Tongue (tissue), 1 donor: ENCODE data around the gene PCDHGA9. TPM values are rescaled to one million over a fixed set of nuclear protein-coding genes. Genes with fewer than 3 reads are reported as not detected.

Experiments
- total RNA-seq: library from RNA; depleted of rRNA; stranded (reverse); fragments of >200 nt; gene quantifications from one replicate; pipeline ENCODE4 v1.2.3, GENCODE V29; 2014

PCDHGA9 gene
- total RNA-seq, 1 donor from 2014 or later = 12.2 TPM

Other genes starting within 250 kb of the PCDHGA9 start
- 3.3 TPM for gene PCDHB7, start 230.1 kb upstream of the PCDHGA9 start, total RNA-seq
- 2.3 TPM for gene PCDHB8, start 225.0 kb upstream of the PCDHGA9 start, total RNA-seq
- gene PCDHB16, start 220.4 kb upstream of the PCDHGA9 start, total RNA-seq = 4.1 TPM
- 1.7 TPM for gene PCDHB9, start 215.6 kb upstream of the PCDHGA9 start, total RNA-seq
- gene PCDHB10, start 210.4 kb upstream of the PCDHGA9 start, total RNA-seq = 6.1 TPM
- 5.9 TPM for gene PCDHB11, start 203.2 kb upstream of the PCDHGA9 start, total RNA-seq
- gene PCDHB12, start 194.1 kb upstream of the PCDHGA9 start, total RNA-seq = 4.8 TPM
- gene PCDHB13, start 188.9 kb upstream of the PCDHGA9 start, total RNA-seq = 4.4 TPM
- 7.8 TPM for gene PCDHB14, start 179.4 kb upstream of the PCDHGA9 start, total RNA-seq
- gene PCDHB15, start 157.4 kb upstream of the PCDHGA9 start, total RNA-seq = 9.9 TPM
- gene SLC25A2, start 98.7 kb upstream of the PCDHGA9 start, total RNA-seq = not detected
- 93.2 TPM for gene TAF7, start 82.0 kb upstream of the PCDHGA9 start, total RNA-seq
- 1.8 TPM for gene PCDHGA1, start 72.3 kb upstream of the PCDHGA9 start, total RNA-seq
- gene PCDHGA2, start 64.0 kb upstream of the PCDHGA9 start, total RNA-seq = 3.7 TPM
- 3.9 TPM for gene PCDHGA3, start 58.9 kb upstream of the PCDHGA9 start, total RNA-seq
- 3.7 TPM for gene PCDHGB1, start 52.7 kb upstream of the PCDHGA9 start, total RNA-seq
- gene PCDHGA4, start 47.8 kb upstream of the PCDHGA9 start, total RNA-seq = 3.9 TPM
- 4.2 TPM for gene PCDHGB2, start 42.8 kb upstream of the PCDHGA9 start, total RNA-seq
- 6.1 TPM for gene PCDHGA5, start 38.6 kb upstream of the PCDHGA9 start, total RNA-seq
- gene PCDHGB3, start 32.5 kb upstream of the PCDHGA9 start, total RNA-seq = 5.7 TPM
- gene PCDHGA6, start 28.9 kb upstream of the PCDHGA9 start, total RNA-seq = 4.8 TPM
- 6.3 TPM for gene PCDHGA7, start 20.0 kb upstream of the PCDHGA9 start, total RNA-seq
- gene PCDHGB4, start 15.1 kb upstream of the PCDHGA9 start, total RNA-seq = 5.9 TPM
- gene PCDHGA8, start 10.1 kb upstream of the PCDHGA9 start, total RNA-seq = 3.0 TPM
- 11.3 TPM for gene PCDHGB5, start 4.8 kb upstream of the PCDHGA9 start, total RNA-seq
- gene PCDHGB6, start 5.2 kb downstream of the PCDHGA9 start, total RNA-seq = 9.3 TPM
- 6.1 TPM for gene PCDHGA10, start 10.2 kb downstream of the PCDHGA9 start, total RNA-seq
- 10.3 TPM for gene PCDHGB7, start 14.9 kb downstream of the PCDHGA9 start, total RNA-seq
- 7.5 TPM for gene PCDHGA11, start 18.3 kb downstream of the PCDHGA9 start, total RNA-seq
- gene PCDHGA12, start 27.7 kb downstream of the PCDHGA9 start, total RNA-seq = 5.1 TPM
- 104 TPM for gene PCDHGC3, start 73.2 kb downstream of the PCDHGA9 start, total RNA-seq
- 7.9 TPM for gene PCDHGC4, start 82.3 kb downstream of the PCDHGA9 start, total RNA-seq
- gene PCDHGC5, start 86.3 kb downstream of the PCDHGA9 start, total RNA-seq = 3.1 TPM
- 33.2 TPM for gene DIAPH1, start 216.2 kb downstream of the PCDHGA9 start, total RNA-seq
- 33.2 TPM for gene HDAC3, start 234.1 kb downstream of the PCDHGA9 start, total RNA-seq
- gene RELL2, start 234.2 kb downstream of the PCDHGA9 start, total RNA-seq = 0.82 TPM
- 10.1 TPM for gene FCHSD1, start 248.6 kb downstream of the PCDHGA9 start, total RNA-seq